GM12874 (cell line): Measurements from ENCODE around the gene PBX4.

ENCODE experiments used
- TF ChIP-seq, protein P1 (sequence below): IDR thresholded peaks from 2 replicates; pipeline ENCODE4 v1.5.1; 2011; ENCODE audit warnings: low read depth, mild to moderate bottlenecking, control low read depth, low read length, moderate library complexity; ENCODE audit not compliant: insufficient read depth

The PBX4 gene

DNA sequence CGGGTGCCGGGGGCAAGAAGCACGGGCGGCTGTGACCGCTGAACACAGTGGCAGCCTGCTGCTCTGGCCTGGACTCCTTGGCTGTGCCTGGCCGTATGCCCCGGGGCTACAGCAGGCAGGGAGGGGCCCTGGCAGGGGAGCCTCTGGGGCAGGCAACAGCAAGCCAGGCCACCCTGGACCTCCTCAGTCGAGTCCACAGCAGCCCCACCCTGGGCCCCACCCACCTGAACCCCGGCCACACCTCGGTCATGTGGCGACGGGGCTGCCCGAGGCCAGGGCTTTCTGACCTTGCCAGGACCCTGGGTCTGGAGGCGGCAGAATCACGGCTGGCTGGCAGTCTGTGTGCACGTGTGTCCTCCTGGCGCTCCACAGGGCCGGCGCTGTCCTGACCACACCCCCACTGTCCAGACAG, 71.7 kb downstream of the PBX4 start:
- TF ChIP-seq, protein P1, sequence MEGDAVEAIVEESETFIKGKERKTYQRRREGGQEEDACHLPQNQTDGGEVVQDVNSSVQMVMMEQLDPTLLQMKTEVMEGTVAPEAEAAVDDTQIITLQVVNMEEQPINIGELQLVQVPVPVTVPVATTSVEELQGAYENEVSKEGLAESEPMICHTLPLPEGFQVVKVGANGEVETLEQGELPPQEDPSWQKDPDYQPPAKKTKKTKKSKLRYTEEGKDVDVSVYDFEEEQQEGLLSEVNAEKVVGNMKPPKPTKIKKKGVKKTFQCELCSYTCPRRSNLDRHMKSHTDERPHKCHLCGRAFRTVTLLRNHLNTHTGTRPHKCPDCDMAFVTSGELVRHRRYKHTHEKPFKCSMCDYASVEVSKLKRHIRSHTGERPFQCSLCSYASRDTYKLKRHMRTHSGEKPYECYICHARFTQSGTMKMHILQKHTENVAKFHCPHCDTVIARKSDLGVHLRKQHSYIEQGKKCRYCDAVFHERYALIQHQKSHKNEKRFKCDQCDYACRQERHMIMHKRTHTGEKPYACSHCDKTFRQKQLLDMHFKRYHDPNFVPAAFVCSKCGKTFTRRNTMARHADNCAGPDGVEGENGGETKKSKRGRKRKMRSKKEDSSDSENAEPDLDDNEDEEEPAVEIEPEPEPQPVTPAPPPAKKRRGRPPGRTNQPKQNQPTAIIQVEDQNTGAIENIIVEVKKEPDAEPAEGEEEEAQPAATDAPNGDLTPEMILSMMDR, result no peak

- TF ChIP-seq, protein P1, result no peak
These were observed 72.8 kb downstream of the PBX4 start for GRCh38 chr19:19545707-19546106.

DNA sequence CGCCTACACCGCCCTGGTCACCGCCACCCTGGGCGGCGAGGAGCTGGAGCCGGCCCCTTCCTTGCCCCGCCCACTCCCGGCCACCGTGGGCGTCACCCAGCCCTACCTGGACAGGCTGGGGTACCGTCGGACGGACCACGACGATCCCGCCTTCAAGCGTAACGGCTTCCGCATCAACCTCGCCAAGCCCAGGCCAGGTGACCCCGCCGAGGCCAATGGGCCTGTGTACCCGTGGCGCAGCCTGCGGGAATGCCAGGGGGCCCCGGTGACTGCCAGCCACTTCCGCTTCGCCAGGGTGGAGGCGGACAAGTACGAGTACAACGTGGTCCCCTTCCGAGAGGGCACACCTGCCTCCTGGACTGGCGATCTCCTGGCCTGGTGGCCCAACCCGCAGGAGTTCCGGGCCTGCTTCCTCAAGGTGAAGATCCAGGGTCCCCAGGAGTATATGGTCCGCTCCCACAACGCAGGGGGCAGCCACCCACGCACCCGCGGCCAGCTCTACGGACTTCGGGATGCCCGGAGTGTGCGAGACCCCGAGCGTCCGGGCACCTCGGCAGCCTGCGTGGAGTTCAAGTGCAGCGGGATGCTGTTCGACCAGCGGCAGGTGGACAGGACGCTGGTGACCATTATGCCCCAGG, 73.4 kb downstream of the PBX4 start:
- TF ChIP-seq, protein P1, result no peak

DNA sequence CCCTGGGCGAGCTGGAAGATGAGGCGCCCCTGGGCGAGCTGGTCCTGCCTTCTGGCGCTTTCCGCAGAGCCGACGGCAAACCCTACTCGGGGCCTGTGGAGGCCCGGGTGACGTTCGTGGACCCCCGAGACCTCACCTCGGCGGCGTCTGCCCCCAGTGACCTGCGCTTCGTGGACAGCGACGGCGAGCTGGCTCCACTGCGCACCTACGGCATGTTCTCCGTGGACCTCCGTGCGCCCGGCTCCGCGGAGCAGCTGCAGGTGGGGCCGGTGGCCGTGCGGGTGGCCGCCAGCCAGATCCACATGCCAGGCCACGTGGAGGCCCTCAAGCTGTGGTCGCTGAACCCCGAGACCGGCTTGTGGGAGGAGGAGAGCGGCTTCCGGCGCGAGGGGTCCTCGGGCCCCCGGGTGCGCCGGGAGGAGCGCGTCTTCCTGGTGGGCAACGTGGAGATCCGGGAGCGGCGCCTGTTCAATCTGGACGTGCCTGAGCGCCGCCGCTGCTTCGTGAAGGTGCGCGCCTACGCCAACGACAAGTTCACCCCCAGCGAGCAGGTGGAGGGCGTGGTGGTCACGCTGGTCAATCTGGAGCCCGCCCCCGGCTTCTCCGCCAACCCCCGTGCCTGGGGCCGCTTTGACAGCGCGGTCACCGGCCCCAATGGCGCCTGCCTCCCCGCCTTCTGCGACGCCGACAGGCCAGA, 74.1 kb downstream of the PBX4 start:
- TF ChIP-seq, protein P1, result no peak

- TF ChIP-seq, protein P1, result no peak
These were observed 74.8 kb downstream of the PBX4 start for GRCh38 chr19:19543640-19544039.

- TF ChIP-seq, protein P1, result no peak
These were observed 75.4 kb downstream of the PBX4 start for GRCh38 chr19:19543101-19543500.

DNA sequence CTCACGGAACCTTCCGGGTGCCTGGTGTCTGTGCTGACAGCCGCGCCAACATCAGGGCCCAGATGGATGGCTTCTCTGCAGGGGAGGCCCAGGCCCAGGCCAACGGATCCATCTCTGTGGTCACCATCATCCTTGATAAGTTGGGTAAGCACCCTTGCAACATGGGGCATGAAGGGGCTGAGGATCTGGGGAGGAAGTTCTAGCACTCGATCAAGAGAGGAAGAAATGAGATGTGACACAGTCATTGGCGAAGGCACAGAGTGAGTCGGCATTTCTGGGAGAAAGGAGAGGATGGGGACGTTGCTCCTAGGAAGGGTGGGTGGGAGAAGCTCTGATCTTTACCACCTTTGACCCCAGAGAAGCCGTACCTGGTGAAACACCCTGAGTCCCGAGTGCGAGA, 76.0 kb downstream of the PBX4 start:
- TF ChIP-seq, protein P1, result no peak
